Peyer's patch (tissue), 4 donors: ENCODE data around the gene MRPL14.

Source experiments
- POLR2A ChIP-seq, 2 donors: fragments of 450-650 bp; IDR thresholded peaks; one replicate each; pipeline ENCODE4 v1.5.1; 2017; ENCODE audit warnings: antibody characterized with exemption in 2 of 2, mild to moderate bottlenecking in 2 of 2, moderate library complexity in 2 of 2
- TF ChIP-seq, protein P1 (sequence below), 6 experiments: fragments of 450-650 bp in 4 of 6; fragments of 200-600 bp in 2 of 6; sonication (generic) in 1 of 6; IDR thresholded peaks; one replicate each; pipeline ENCODE4 v1.5.1; 2017 to 2019; ENCODE audit warnings: antibody characterized with exemption in 6 of 6, mild to moderate bottlenecking in 3 of 6, moderate library complexity in 1 of 6

DNA sequence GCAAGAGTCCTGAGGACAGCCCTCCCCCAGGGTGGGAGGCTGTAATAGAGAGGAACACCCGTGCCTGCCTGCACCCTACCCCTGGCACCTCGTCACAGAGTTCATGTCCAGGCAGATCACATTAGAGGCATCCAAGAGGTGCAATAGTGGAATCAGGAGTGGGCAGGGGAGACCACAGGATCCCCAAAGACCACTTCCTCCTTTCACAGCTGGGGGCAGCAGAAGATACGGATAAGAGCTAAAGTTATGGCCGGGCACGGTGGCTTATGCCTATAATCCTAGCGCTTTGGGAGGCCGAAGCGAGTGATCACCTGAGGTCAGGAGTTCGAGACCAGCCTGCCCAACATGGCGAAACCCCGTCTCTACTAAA lies 29.9 kb upstream of the MRPL14 start:
- TF ChIP-seq, protein P1, sequence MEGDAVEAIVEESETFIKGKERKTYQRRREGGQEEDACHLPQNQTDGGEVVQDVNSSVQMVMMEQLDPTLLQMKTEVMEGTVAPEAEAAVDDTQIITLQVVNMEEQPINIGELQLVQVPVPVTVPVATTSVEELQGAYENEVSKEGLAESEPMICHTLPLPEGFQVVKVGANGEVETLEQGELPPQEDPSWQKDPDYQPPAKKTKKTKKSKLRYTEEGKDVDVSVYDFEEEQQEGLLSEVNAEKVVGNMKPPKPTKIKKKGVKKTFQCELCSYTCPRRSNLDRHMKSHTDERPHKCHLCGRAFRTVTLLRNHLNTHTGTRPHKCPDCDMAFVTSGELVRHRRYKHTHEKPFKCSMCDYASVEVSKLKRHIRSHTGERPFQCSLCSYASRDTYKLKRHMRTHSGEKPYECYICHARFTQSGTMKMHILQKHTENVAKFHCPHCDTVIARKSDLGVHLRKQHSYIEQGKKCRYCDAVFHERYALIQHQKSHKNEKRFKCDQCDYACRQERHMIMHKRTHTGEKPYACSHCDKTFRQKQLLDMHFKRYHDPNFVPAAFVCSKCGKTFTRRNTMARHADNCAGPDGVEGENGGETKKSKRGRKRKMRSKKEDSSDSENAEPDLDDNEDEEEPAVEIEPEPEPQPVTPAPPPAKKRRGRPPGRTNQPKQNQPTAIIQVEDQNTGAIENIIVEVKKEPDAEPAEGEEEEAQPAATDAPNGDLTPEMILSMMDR (IDR thresholded peaks at IDR 0.05), result no peak
- TF ChIP-seq POLR2A (IDR thresholded peaks at IDR 0.05), result no peak
